HS-27A (cell line): Measurements from ENCODE around the gene IL16.
A peak's percentile ranks its signal among the peaks of the same experiment; 100 is the strongest.

Experiments used
- DNase-seq: peaks from one replicate; pipeline ENCODE4 v3.0.0-alpha.2; 2012; ENCODE audit warnings: low read depth, missing footprints

Gene IL16

DNA sequence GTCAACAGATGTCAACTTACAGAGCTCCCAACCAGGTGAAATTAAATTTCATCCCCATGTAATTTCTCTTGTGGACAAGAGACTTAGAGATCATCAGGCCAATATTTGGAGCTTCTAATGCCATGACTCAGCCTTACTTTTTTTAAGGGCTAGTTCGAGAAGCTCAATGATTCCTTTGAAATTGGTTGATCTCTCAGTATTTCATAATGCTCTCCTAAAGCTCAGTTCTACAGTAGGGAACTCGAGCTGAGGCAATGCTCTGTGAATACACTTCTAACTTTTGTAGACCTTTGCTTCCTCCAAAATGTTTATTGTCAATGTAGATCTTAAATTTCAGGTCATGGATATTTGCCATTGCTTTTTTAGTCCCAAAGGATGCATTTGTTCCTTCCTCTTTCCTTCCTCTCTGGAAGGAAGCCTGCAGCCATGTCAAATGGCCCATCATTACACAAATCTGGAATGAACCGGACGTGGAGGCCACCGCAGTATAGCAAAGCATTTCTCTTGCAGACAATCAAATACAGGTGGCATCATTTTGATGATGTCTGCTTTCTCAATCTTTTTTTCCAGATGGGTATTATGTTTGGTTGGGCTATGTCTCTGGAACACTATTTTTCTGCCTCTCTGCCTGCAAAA is 98.9 kb downstream of the IL16 start:
- DNase-seq: no peak

DNA sequence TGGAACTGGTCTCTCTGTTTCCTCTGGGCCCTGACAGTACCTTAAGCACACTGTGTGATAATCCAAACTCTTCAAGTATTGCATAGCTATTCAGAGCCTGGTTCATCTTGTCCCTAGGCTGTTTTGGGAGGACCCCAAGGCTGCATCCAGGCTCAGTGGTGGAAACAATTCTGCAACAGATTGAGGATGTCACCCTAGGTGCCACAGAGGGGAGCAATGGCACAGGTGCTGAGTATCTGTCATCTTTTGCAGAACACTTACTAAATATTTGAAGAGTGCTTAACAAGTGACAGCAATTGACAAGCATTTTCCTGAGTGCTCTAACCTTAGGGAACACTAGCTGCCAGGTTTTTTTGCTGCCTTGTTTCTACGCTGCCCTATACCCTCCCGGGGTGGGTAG is 99.5 kb downstream of the IL16 start:
- no peak for DNase-seq

DNA sequence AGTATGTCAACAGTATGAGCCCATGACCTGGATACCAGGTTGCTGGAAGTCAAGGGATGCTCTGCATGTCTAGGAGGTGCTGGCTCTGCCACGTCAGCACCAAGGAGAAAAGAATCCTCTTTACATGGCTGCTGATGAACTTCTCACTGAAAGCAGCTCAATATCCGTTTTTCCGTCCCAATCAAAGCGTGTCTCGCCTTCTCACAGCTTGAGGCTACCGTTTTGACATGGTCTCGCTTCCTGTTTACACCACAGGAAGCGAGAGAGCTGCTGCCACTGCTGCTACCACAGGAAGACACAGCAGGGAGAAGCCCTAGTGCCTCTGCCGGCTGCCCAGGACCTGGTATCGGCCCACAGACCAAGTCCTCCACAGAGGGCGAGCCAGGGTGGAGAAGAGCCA is 100.0 kb downstream of the IL16 start:
- no peak for DNase-seq

DNA sequence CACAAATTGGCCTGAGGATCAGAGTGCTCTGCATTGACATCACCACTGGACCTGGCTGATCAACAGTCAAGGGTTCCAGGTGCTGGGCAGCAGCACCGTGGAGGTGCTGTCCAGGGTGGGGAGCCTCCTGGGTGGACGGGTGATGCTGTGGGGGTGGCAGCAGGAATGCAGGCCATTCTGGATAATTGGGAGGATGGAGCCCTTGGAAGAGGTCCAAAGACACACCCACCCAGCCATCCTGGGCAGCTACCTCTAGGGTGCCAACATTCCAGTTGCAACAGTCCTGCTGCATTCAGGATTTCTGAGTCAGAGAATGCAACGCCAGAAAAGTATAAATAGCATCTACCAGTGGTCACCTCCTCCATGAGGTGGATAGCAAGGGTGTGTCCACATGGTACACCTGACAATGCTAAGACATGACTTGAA is 100.5 kb downstream of the IL16 start:
- DNase-seq: peak; percentile 68

DNA sequence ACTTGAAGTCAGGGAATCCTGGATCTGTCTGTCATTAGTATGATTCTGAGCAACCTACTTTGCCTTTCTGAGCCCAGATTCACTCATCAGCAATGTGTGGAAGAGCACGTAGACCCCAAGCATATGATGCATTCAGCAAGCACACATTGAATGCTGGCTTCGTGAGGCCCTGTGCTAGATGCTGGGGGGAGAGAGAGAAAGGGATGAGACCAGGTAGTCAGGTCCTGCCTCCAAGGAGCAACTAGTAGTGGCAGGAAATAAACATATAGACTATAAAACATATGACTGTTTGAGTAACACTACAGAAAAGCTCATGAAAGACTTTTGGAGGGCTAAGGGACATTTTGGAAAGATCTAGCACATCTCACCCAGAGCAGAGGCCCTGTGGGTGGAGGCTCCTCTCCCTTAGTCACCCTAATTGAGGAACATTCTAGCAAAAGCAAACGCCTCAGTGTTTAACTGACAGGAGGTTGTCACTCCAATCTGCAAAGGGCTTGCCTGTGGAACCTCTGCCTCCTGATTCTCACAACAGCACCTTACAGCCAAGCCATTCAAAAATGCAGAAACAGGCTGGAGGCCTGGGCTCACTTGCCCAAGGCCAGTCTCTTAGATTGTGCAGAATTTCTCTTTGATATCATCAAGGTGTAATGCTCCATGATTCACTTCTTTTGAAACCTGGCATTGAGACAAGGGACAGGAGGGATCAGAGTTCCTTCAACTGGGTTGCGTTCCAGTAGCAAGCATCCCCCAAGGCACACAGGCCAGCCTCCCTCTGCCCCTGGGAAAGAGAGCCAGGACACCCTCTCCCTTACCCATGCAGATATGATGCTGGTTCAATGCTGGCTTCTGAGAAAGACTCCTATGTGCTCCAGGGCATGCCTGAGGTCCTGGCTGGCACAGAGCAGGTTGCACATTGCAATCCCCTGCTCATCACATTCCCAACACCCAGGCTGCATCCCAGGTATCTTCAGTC is 101.2 kb downstream of the IL16 start:
- no peak for DNase-seq

DNA sequence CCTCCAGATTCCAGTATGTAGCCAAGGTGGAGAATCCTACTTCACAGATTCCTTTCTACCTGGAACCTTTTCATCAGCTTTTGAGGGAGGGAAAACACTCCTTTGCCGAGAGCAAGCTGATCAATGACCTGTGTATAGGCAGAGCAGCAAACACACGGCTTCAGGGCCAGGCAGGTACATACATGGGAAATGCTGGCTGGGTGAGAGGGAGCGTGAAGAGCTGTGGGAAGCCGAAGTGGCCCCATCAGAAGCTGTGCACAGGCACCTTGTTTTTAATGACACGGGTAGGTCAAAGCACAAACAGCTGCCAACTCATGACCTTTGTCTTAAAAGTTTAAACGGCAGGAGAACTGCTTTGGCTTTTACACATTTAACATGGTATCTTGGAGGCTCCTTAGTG is 101.9 kb downstream of the IL16 start:
- no peak for DNase-seq

DNA sequence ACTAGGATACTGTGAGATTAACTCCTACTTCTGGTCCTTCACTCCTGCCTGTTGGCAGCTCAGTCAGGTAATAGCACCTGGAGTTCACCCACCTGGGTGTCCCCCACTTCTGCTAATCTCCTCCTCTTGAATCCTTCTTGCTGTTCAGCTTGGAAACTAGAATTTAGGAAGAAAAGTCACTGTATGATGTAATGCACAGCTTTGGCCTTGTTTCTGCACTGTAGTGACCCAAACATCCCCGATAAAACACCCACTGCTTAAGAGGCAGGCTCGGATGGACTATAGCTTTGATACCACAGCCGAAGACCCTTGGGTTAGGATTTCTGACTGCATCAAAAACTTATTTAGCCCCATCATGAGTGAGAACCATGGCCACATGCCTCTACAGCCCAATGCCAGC is 102.5 kb downstream of the IL16 start:
- DNase-seq: no peak

DNA sequence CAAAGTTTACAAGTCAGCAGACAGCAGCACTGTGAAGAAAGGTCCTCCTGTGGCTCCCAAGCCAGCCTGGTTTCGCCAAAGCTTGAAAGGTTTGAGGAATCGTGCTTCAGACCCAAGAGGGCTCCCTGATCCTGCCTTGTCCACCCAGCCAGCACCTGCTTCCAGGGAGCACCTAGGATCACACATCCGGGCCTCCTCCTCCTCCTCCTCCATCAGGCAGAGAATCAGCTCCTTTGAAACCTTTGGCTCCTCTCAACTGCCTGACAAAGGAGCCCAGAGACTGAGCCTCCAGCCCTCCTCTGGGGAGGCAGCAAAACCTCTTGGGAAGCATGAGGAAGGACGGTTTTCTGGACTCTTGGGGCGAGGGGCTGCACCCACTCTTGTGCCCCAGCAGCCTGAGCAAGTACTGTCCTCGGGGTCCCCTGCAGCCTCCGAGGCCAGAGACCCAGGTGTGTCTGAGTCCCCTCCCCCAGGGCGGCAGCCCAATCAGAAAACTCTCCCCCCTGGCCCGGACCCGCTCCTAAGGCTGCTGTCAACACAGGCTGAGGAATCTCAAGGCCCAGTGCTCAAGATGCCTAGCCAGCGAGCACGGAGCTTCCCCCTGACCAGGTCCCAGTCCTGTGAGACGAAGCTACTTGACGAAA is 103.1 kb downstream of the IL16 start:
- DNase-seq: no peak

DNA sequence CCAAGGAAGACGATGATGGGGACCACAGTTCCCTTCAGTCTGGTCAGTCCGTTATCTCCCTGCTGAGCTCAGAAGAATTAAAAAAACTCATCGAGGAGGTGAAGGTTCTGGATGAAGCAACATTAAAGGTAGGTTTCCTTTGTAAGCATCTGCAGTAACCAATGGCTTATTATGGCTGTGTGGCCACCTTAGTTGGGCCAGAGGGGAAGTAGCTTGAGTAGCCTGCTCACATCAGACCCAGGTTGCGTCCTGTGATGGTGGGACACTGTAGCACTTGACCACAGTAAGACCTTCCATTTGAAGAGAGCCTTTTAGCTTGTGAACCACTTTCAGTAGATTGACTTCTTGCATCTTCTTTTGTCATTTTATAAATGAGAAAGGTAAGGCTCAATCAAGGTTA is 104.7 kb downstream of the IL16 start:
- no peak for DNase-seq

DNA sequence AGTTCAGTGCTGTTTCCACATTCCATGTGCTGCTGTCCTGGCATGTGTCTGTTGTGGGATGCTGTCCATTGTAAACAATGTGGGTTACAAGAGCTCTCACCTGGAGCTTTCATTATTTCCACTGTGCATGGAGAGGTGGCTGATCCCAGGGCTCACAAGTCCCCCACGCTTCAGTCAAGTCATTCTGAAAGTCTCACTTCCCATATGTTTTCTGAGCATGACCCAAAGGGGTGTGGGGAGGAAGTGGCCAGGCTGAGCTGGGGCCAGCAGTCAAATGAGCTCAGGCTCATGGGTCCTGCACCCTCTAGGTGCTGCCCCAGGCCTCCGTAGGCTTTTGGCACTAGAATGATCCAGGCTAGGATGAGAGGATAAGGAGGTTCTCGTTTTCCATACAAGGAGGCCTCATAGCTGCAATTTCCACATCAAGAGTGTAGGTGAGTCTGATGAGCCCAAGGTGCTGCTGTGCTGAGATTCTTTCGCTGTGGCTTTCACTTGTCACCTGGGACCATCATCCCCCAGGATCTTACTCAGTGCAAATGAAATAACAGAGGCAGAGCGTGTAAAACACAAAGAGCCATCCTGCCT is 105.2 kb downstream of the IL16 start:
- no peak for DNase-seq

DNA sequence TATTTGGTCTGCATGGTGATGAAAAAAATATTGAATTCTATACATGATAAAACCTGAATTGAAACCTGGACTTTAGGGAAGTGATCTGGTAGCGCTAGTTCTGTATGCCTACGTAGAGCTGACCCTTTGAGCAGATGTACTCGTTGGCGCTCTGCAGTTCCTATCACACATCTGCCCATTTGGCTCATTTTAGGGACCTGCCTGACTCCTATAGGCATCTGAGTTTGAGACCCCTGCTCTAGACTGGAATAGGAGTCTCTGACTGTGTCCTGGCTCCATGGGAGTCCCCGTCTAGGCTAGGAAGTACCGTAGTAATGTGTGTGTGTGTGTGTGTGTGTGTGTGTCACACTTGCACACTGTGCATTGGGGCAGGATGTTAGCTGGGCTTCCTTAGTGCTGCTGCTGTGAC is 106.0 kb downstream of the IL16 start:
- no peak for DNase-seq

DNA sequence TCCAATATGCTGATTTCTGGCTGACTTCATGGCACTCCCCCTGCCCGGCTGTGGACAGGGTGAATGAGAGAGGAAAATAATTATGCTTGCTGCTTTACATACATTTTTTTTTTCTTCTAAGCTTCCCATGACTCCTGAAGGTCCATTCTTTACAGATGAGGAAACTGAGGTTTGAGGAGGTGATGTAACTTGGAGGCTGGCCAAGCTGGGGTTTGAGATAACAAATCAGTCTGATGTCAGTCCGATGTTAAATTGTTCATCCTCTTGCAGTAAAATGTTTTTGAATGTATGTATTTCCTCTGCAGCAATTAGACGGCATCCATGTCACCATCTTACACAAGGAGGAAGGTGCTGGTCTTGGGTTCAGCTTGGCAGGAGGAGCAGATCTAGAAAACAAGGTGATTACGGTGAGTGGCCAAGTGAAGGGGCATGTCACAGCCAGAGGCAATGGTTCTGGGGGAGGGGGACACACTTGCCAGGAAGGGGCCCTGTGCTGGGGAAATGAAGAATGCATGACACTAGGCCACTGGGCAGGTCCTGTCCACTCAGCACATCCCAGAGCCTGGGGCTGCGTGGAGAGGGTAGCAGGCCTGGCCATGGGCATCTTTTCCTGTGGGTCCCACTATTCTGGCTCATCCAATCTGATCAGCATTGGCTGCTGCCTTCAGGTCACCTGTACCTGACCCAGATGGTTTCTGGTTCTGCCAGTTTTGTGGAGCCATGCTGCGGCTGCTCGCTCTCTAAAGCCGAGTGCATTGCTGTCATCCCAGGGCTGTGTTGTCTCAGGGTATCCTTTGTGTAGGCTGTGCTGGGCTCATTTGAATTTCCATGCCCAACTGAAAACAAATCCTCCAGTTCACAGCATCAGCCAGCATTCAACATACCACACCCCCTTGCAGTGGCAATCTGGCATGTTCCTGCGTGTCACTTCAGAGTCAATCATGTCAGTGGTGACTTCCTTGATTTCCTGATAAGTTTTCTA is 106.9 kb downstream of the IL16 start:
- DNase-seq: no peak

DNA sequence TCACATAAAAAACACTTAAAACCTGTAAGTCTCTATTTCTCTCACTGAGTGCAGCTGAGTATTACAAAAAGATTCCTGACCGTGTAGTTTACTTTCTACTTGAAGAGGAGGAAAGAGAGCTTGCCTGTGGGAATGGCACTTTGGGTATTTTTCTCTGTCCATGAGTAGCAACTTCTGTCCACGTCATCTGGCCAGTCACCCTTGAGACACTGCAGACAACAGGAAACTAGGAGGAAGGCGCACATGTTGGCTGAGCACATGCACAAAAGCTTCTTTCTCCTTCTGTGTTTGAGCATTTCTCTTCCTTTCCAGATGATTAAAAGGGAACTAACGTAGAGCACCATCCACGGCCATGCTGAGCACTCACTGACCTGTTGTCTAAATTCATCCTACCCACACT is 107.5 kb downstream of the IL16 start:
- no peak for DNase-seq

DNA sequence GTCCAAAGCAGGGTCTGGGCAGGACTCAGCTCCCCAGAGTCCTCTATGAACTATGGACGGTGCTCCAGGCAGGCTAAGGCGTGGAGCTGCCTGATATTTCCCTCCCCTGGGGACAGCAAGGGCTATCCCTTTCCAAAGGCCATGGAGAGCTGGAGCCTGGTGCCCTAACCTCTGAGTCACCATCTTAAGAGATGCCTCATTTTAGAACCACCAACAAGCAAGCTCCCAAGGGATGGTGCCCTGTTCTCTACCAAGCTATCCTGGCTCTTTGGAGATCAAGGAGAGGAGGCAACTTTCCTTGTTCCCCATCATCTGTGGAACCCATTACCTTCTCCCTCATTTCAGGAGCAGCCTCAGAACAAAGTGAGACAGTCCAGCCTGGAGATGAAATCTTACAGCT is 111.6 kb downstream of the IL16 start:
- DNase-seq: no peak

DNA sequence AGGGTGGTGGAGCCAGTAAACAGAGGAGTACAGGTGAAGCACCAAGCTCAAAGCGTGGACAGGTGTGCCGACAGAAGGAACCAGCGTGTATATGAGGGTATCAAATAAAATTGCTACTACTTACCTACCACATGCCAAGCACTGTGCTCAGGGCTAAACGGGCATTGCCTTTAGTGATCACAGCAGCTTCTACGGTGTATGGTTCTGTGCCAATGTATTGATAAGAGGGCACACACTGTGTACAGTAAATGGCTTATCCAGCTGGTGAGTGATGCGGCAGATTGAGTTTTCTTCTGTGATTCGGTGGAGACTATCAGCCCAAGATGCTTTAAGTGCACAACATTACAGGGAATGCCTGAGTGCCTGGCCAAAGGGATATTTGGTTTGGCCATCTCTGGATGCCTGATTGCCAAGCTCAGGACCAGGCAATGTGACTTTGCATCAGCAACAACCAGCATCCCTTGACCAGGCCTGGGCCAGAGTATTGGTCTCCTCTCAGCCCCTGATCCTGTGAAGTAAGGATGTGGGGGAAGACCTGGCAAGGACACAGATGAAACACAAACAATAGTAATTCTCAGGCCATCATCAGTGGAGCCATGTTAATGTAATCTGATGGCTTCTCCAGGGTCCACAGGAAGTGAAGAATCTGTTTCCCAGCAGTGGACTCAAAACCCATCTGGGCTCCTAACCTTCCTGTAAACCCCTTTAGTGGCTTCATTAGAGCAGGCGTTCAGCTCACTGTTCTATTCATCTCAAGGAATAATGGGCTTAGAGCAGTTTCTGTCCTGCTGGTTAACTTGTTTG is 113.2 kb downstream of the IL16 start:
- no peak for DNase-seq

DNA sequence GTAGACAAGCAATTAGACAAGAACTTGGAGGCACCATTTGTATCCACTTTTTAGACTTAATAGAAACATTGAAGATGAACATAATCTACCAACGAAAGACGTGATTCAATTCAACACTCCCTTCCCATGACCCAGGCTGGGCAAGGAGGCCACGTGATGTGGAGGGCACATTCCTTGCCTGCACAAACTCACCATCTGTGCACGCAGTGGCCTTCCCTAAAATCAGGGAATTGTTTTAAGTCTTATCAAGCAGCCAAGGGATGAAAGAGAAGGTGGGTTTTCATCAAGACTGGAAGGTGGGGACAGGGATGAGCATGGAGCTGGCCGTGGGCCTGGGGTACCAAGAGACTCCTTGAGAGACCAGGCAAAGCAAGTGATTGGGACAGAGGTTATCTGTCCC is 113.8 kb downstream of the IL16 start:
- no peak for DNase-seq

DNA sequence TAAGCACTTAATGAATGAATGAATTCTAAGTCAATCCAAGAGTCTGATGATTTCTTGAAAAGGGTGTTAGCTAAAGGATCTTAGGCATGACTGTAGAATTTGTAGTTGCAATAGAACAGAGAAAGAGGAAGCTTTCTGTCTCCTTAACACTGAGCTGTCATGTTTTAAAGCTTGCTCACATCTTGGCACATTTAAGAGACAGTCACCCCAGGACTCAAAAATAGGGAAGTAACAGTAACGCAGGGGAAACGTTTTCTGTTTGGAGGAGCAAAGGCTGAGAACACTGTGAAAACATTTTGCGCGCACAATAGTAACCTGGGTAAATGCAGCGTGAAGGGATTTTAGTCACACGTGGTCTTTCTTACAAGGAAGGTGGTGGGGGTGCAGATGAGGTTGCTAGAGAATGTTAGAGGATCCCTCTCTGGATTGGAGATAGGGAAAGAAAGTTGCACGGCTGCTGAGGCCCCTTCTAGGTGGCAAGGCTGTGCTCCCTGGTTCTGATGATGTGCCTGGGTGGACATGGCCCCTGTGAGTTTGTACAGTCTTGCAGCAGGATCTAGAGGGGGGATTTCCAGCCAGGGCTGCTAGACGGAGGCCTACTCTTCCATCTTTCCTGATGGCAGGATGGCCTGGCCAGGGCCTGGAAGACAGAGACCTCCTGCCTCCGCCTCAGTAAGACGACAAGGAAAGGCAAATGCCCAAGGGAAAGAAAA is 115.2 kb downstream of the IL16 start:
- DNase-seq: no peak

DNA sequence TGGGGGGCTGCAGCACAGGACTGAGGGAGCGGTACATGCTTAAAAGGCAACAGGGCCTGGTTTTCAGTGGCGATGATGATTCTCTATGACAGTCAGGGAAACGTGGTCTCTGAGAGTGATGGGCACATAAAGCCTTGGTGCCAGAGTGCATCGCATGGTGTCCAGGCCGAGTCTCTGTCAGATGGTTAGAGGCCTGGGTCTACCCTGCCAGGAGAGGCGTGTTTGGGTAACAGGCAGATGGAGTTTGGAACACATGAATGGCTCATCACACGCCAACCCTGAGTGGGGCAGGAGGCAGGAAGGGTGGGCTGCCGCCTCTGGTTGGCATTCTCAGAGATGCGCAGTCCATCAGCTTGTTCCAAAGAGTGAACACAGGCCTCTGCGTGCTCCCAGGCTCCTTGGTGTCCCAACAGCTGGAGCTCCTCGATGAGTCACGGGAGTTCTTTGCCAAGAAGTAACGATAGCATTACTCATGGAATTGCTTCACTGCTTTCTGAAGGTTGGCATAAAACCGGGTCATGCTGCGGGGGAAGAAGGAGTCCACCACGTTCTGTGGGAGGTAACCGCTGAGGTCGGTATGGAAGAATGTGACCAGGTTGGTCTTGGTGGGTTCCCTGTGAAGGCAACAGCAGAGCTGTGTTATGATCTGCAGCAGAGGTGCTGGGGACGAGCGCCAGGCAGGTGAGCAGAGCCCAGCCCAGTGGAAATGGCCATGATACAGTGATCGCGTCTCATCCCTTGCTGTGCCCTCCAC is 116.3 kb downstream of the IL16 start:
- peak; percentile 99 for DNase-seq

DNA sequence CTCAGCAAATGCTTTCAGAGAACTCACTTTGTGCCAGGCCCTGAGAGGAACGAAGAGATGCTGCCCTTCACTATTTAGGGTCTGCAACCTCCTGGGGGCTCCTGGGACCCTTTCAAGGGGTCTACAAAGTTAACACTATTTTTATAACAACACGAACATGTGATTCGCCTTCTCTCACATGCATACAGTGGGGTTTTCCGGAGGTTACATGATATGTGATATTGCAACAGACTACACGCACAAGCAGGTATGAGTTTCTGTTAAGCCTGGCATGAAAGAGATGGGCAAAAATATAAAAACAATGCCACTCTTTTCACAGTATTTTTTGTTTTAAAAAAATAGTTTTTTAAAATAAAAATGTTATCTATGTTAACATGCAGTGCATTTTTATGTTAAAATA is 117.0 kb downstream of the IL16 start:
- DNase-seq: no peak
